Osteoblast (primary cell): ENCODE data around the gene ERMP1. TPM values are rescaled to one million over a fixed set of nuclear protein-coding genes. Genes with fewer than 3 reads are reported as not detected.
A peak's percentile ranks its signal among the peaks of the same experiment; 100 is the strongest.
"Not testable (repeated sequence)": the region's sequence is repeated elsewhere in the genome, so short reads cannot be mapped to it uniquely, and the experiment has no call there.

Experiments
- DNase-seq: peaks from one replicate; pipeline ENCODE4 v3.0.0; 2011; ENCODE audit warnings: low spot score, mixed read lengths; ENCODE audit not compliant: insufficient read length; ENCODE audit errors: missing footprints
- H2AFZ ChIP-seq: 2 replicates; pipeline ENCODE4 v1.6.0; 2011; ENCODE audit warnings: mild to moderate bottlenecking, low read length
- H3K27ac ChIP-seq: 2 replicates; pipeline ENCODE4 v1.5.1; 2011; ENCODE audit warnings: mild to moderate bottlenecking, low read depth, low read length, moderate library complexity
- H3K27me3 ChIP-seq: 2 replicates; pipeline ENCODE4 v1.6.0; 2012; ENCODE audit warnings: mild to moderate bottlenecking, control low read depth, inconsistent platforms, low read length, moderate library complexity; ENCODE audit not compliant: insufficient read depth
- H3K36me3 ChIP-seq: 2 replicates; pipeline ENCODE4 v1.5.1; 2011; ENCODE audit warnings: mild to moderate bottlenecking, low read length, control low read depth, moderate library complexity; ENCODE audit not compliant: insufficient read depth
- H3K4me1 ChIP-seq: 2 replicates; pipeline ENCODE4 v1.5.1; 2011; ENCODE audit warnings: mild to moderate bottlenecking, low read length, control low read depth, moderate library complexity; ENCODE audit not compliant: insufficient read depth
- H3K4me2 ChIP-seq: 2 replicates; pipeline ENCODE4 v1.6.0; 2011; ENCODE audit warnings: mild to moderate bottlenecking, low read length; ENCODE audit not compliant: insufficient read depth
- H3K4me3 ChIP-seq: fragments of 200-600 bp; sonication (generic); 3 replicates; pipeline ENCODE4 v1.5.1; 2012; ENCODE audit warnings: mild to moderate bottlenecking, low read length, inconsistent platforms; ENCODE audit not compliant: insufficient read depth
- H3K79me2 ChIP-seq: 2 replicates; pipeline ENCODE4 v1.6.0; 2012; ENCODE audit warnings: mild to moderate bottlenecking, low read length, control low read depth, inconsistent platforms; ENCODE audit not compliant: insufficient read depth
- H3K9me3 ChIP-seq: 2 replicates; pipeline ENCODE4 v1.5.1; 2011; ENCODE audit warnings: low read depth, low read length, control low read depth
- H4K20me1 ChIP-seq: 2 replicates; pipeline ENCODE4 v1.6.0; 2012; ENCODE audit warnings: mild to moderate bottlenecking, low read length, control low read depth; ENCODE audit not compliant: insufficient read depth
- total RNA-seq: library from RNA; depleted of rRNA; stranded (reverse); fragments of >200 nt; gene quantifications from 2 replicates; pipeline ENCODE4 v1.2.3, GENCODE V29; 2012
- TF ChIP-seq, protein P1 (sequence below): IDR thresholded peaks from 2 replicates; pipeline ENCODE4 v1.5.1; 2011; ENCODE audit warnings: mild to moderate bottlenecking, low read depth, low read length, moderate library complexity; ENCODE audit errors: extremely low read depth

The ERMP1 gene
- total RNA-seq, 1 donor: 6.5 TPM

DNA sequence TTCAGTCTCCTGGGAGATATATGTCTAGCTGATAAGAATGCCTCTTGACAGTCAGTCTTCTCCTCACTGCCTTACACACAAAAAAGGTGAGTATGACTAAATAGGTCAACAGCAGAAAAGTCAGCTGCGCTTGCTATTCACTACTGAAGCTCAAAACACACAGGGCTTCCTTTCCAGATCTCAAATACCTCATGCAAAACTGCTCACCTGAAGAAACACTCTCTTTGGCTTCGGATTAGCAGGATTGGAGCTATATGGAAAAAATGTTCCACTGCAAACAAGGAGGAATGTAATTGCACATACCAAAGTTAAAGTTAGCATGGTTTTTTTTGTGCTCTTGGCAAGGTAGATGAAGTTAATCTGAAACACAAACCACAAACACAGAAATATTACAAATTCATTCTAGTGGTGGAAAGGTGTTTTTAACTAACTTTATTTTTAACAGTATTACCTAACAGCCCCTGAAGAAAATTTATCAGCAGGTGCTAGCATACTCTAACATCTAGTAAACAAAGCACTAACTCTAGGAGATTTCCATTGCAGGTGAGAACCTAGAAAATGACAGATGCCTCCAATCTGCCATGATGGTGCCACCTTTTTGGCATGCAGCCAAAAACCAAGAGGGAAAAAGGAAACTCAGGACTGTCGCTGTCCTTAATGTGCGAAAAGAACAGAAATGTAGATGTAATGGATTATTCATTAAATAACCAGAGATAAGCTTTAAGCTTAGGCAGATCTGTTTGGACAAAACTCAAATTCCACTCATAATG is 31.8 kb downstream of the ERMP1 start:
- no peak for DNase-seq

GRCh38 chr9:5800378-5800777 is 32.5 kb downstream of the ERMP1 start:
- H2AFZ ChIP-seq, H3K36me3 ChIP-seq, H3K27ac ChIP-seq, H3K4me1 ChIP-seq, H4K20me1 ChIP-seq, H3K79me2 ChIP-seq, H3K9me3 ChIP-seq, H3K4me3 ChIP-seq, DNase-seq, H3K4me2 ChIP-seq, H3K27me3 ChIP-seq: not testable (repeated sequence)

More for the DNA sequence above, 31.8 kb downstream of the ERMP1 start:
- no peak overlapping the region for H3K4me3 ChIP-seq
- H3K79me2 ChIP-seq: no peaks in the 10 kb centered on the region
- no peaks in the 10 kb centered on the region for H3K9me3 ChIP-seq
- H3K27me3 ChIP-seq: no peaks in the 10 kb centered on the region
- H3K4me1 ChIP-seq: peaks cover 7% of the 10 kb centered on the region
- no peak overlapping the region for H3K4me2 ChIP-seq
- H4K20me1 ChIP-seq: no peaks in the 10 kb centered on the region
- TF ChIP-seq, protein P1, sequence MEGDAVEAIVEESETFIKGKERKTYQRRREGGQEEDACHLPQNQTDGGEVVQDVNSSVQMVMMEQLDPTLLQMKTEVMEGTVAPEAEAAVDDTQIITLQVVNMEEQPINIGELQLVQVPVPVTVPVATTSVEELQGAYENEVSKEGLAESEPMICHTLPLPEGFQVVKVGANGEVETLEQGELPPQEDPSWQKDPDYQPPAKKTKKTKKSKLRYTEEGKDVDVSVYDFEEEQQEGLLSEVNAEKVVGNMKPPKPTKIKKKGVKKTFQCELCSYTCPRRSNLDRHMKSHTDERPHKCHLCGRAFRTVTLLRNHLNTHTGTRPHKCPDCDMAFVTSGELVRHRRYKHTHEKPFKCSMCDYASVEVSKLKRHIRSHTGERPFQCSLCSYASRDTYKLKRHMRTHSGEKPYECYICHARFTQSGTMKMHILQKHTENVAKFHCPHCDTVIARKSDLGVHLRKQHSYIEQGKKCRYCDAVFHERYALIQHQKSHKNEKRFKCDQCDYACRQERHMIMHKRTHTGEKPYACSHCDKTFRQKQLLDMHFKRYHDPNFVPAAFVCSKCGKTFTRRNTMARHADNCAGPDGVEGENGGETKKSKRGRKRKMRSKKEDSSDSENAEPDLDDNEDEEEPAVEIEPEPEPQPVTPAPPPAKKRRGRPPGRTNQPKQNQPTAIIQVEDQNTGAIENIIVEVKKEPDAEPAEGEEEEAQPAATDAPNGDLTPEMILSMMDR: no peak
- no peaks in the 10 kb centered on the region for H3K36me3 ChIP-seq
- H2AFZ ChIP-seq: no peak overlapping the region
- no peak overlapping the region for H3K27ac ChIP-seq

- TF ChIP-seq, protein P1: peak; percentile 91
- H3K4me2 ChIP-seq: peak overlapping the region; percentile 75
- H4K20me1 ChIP-seq: no peaks in the 10 kb centered on the region
- no peaks in the 10 kb centered on the region for H3K79me2 ChIP-seq
- peaks cover 7% of the 10 kb centered on the region for H3K4me1 ChIP-seq
- H3K4me3 ChIP-seq: peak overlapping the region; percentile 35
- DNase-seq: peak; percentile 70
- H3K27me3 ChIP-seq: no peaks in the 10 kb centered on the region
- no peaks in the 10 kb centered on the region for H3K9me3 ChIP-seq
- peak overlapping the region; percentile 32 for H2AFZ ChIP-seq
- no peak overlapping the region for H3K27ac ChIP-seq
- H3K36me3 ChIP-seq: no peaks in the 10 kb centered on the region
These were observed 33.6 kb downstream of the ERMP1 start for GRCh38 chr9:5799314-5799713.

- H3K27ac ChIP-seq: no peak overlapping the region
- H2AFZ ChIP-seq: no peak overlapping the region
- H3K36me3 ChIP-seq: no peaks in the 10 kb centered on the region
- no peaks in the 10 kb centered on the region for H3K27me3 ChIP-seq
- no peak overlapping the region for H3K4me3 ChIP-seq
- TF ChIP-seq, protein P1: no peak
- DNase-seq: no peak
- H4K20me1 ChIP-seq: no peaks in the 10 kb centered on the region
- H3K4me1 ChIP-seq: peaks cover 7% of the 10 kb centered on the region
- no peaks in the 10 kb centered on the region for H3K79me2 ChIP-seq
- H3K4me2 ChIP-seq: no peak overlapping the region
- no peaks in the 10 kb centered on the region for H3K9me3 ChIP-seq
These were observed 34.3 kb downstream of the ERMP1 start for GRCh38 chr9:5798581-5798980.
